HG03135 (cell line): ENCODE results near the gene LDB1.

ENCODE experiments used
- ATAC-seq: cut with Tn5 transposase; IDR thresholded peaks from one replicate; pipeline ENCODE4 v1.9.1; 2021; ENCODE audit warnings: mild to moderate bottlenecking, moderate library complexity; ENCODE audit not compliant: unreplicated experiment

LDB1 gene

GRCh38 chr10:102113956-102114857, 6.0 kb downstream of the LDB1 start:
- peak; percentile 31 for ATAC-seq

DNA sequence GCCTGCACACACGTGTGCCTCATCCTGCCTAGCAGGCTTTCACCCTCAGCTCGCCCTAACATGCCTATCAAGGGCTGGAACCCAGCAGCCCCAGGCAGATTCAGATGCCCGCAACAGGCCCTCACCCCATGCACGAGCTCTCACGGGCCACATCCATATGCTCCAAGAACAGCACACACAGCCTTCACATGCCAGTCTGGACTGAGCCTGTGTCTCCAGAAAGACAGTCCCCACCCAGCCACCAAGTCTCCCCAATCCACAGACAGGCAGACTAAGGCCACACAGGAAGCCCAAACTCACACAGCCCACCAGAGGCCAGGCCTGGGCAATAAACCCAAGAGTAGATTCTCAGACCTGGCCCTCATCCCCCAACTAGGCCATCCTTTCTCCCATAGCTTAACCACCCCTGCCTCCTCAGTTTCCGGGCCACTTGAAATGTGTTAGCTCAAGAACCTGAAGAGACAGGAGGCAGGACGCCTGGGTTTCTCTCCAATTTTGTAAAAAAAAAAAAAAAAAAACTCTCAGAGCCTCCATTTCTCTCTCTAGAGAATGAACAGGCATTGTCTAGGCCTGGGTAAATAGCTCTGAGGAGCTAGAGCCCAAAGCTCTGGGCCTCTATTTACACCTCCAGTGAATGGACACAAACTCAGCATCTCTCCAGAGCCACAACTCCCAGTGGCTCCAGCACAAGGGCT, 6.8 kb downstream of the LDB1 start:
- no peak for ATAC-seq

GRCh38 chr10:102112210-102112817, 7.9 kb downstream of the LDB1 start:
- no peak for ATAC-seq

DNA sequence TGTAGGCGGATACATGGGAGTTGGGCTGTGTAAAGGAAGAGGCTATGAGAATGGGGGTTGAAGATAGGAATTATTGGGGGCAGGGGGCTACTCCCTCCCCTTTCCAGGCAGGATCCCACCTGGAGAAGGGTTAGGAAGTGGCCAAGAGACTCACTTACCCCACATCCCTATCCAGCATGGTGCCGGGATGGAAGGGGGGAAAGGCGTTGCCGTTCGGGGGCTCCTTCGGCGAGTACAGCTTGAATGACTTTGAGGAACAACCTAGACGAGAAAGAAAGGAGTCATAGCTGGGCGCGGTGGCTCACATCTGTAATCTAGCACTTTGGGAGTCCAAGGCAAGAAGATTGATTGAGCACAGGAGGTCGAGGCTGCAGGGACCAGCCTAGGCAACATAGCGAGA, 8.9 kb downstream of the LDB1 start:
- ATAC-seq: no peak

DNA sequence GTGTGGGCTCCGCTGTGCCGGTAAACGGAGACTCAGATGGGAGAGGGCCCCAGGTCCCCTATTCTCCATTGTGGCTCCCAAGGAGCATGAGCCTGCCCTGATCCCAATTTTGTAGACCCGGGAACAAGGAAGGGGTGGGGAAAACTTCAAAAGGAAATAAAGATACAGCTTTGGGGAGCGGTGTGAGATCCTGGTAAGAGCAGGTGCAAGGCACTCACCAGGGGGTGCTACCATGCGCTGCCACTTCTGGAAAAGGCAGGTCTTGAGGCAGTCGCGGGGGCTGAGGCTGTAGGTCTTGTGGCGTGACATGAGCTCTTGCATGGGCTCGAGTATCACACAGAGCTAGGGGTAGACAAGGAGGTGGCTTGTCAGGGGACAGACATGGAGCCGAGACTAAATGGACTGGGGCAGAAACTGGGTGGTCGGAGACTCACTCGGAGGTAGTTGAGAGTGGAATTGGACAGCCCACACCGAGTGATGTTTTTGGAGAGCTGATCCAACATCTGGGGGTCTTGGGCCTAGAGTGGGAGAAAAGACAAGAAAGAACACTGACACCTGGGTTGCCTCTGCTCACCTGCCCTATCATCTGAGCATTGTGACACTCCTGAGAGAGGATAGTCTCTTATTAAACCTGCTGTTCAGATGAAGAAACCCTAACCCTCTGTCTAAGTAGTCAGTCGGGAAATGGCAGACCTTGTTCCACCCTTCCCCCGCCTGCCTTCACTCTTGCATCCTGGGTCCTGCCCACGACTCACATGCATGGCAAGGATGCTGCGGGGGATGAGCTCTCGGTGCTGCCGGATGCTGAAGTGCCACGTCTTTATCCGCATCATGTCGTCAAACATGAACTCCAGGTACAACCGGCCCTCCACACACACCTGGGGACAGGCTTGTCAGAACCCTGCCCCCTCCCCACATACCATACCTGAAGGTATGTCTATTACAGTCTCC, 10.7 kb downstream of the LDB1 start:
- ATAC-seq: no peak

GRCh38 chr10:102106998-102107397, 13.2 kb downstream of the LDB1 start:
- ATAC-seq: no peak

DNA sequence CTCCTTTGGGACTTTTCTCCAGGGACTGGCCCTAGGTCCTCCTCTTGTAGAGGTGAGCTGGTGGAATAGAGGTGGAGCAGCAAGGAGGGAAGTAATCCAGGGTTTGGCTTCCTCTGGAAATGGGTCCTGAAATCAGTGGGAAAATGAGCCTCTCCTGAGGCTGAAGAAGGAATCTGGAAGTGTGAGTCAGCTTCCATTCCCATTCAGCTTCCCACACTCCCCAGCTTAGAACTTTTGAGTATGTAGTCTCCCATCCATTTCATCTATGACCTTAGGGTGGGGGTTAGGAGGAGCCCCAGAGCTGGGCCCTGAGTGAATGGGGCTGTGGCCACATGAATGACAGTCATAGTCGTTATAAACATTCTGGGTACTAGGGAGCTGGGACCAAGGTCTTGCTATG, 17.7 kb downstream of the LDB1 start:
- no peak for ATAC-seq

DNA sequence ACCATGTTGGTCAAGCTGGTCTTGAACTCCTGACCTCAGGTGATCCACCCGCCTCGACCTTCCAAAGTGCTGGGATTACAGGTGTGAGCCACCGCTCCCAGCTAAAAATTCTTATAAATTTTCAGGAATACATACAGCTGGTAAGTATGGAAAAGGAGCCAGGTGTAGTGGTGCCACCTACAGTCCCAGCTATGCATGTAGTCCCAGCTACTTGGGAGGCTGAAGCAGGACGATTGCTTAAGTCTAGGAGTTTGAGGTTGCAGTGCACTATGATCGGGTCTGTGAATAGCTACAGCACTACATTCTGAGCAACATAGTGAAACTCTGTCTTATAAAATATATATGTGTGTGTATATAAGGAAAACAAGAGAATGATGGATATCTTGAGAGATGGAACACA, 19.0 kb downstream of the LDB1 start:
- ATAC-seq: no peak

GRCh38 chr10:102096449-102096848, 23.7 kb downstream of the LDB1 start:
- ATAC-seq: no peak

DNA sequence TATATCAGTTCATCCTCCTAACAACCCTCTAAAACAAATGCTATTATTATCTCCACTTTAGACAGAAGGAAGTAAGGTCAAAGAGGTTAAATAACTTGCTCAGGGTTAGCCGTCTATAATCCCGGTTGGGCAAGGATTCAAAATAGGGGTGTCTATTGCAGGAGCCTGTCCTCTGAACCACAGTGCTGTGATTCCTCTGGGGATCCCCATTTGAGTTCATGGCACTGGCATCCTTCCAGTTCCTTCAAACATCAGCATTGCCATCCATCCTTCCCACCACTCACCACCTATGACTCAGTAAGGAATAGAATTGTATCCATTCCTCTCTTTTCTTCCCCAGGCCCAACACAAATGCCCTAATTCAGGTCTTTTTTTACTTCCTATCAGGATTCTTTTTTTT, 29.4 kb downstream of the LDB1 start:
- ATAC-seq: no peak

GRCh38 chr10:102086196-102086595, 34.0 kb downstream of the LDB1 start:
- ATAC-seq: no peak

- ATAC-seq: no peak
These were observed 34.8 kb downstream of the LDB1 start for GRCh38 chr10:102085336-102085735.

DNA sequence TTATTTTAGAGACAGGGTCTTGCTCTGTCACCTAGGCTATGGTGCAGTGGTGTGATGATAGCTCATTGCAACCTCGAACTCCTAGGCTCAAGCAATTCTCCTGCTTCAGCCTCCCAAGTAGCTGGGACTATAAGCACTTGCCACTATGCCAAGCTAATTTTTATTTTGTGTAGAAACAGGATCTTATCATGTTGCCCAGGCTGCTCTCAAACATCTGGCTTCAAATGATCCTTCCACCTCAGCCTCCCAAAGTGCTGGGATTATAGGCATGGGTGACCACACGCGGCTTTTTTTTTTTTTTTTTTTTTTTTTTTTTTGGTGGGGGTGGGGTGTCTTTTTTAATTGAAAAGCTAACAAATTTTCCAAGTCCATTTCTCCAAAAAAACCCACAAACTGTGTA, 36.6 kb downstream of the LDB1 start:
- no peak for ATAC-seq

- ATAC-seq: no peak
These were observed 47.3 kb downstream of the LDB1 start for GRCh38 chr10:102072673-102073527.

DNA sequence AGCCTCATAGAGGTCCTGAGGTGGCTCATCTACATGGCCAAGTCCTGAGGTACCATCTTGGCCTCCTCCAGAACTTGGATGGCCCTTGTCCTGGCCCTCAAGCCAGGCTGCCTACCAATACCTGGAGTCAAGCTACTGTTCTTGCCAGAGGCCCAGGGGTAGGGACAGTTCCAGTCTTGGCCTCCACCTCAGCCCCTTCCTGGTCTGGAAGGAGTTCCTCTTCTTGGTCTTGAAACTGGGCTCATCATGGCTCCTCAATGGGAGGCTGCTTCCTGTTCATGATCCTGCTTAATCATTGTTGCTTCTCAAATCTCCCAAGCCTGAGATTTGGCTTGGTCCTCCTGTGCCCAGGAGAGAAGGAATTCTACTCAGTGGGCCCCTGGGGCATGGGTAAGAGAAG, 51.1 kb downstream of the LDB1 start:
- ATAC-seq: no peak

DNA sequence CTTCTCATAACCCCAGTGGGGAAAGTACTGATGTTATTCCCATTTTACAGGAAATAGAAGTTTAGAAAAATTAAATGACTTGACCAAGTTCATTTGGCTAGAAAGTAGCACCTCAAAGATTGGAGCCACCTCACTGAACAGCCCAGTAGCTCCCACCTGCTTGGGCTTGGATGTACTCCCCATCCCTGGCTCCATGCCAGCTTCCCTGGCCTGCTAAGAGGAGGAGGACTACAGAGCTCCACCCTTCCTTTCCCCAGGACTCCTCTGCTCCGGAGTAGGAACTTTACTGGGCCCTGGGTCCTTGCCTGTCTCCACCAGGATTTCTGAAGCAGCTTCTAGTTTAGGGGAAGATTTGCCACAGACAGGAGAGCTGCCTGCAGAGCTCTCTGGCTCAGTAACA, 52.0 kb downstream of the LDB1 start:
- ATAC-seq: no peak

GRCh38 chr10:102067091-102067916, 52.9 kb downstream of the LDB1 start:
- ATAC-seq: no peak

- no peak for ATAC-seq
These were observed 53.6 kb downstream of the LDB1 start for GRCh38 chr10:102066399-102067088.
